NCI-H1417 (cell line): ENCODE measurements around the gene TCEANC2.
A peak's percentile ranks its signal among the peaks of the same experiment; 100 is the strongest.
"Not testable (repeated sequence)": the region's sequence is repeated elsewhere in the genome, so short reads cannot be mapped to it uniquely, and the experiment has no call there.

ENCODE experiments used
- DNase-seq, 3 experiments: peaks; one replicate each; lab custom pipeline; 2025; lab: John Stamatoyannopoulos, UW

Gene TCEANC2

DNA sequence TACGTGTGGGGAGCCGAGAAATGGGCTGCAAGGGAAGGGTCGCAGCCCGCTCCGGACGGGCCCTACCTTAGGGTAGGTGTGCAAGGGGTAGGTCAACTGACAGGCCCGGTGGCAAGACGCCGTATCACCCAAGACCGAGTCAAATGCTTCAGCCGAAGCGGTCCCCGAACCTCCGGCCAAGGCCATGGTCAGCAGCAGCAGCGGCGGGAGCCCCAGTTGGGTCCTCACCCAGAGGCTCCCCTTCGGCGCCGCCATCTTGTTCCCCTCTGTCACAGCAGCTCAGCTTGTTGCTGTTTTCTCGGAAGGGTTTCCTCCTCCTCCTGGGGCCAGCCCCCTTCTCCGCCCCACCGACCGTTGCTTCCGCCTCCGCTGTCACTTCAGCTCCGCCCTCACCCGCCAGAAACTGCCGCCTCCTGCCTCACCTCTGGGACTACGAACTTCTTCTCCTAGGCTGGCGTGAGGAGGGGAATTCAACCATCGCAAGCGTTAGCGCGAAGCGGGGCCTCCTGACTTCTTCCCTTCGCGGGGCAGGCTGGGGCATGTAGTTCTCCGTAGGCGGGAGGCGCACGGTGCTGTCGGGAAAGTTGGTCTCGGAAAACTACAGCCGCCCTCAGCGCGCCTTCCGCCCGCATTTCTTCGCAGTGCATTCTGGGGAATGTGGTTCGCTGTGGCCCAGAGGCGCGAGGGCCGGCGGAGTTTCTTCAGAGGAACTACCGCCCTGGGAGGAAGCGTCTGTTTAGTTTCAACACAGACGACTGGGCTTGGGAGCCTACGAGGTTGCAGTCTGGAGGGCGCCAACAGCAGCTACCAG lies at the start of gene TCEANC2, which contains the start of gene TMEM59:
Gene TCEANC2, plus strand, starts transcription at position 675 of the 811 bp plus-strand sequence. CDS start 815 bp downstream, outside the sequence.
Gene TMEM59, minus strand, starts transcription at position 271 of the 811 bp plus-strand sequence. Its CDS starts 16 bp downstream, at position 255.
- DNase-seq, result peak; percentile 97 to 99 (median 98)

DNA sequence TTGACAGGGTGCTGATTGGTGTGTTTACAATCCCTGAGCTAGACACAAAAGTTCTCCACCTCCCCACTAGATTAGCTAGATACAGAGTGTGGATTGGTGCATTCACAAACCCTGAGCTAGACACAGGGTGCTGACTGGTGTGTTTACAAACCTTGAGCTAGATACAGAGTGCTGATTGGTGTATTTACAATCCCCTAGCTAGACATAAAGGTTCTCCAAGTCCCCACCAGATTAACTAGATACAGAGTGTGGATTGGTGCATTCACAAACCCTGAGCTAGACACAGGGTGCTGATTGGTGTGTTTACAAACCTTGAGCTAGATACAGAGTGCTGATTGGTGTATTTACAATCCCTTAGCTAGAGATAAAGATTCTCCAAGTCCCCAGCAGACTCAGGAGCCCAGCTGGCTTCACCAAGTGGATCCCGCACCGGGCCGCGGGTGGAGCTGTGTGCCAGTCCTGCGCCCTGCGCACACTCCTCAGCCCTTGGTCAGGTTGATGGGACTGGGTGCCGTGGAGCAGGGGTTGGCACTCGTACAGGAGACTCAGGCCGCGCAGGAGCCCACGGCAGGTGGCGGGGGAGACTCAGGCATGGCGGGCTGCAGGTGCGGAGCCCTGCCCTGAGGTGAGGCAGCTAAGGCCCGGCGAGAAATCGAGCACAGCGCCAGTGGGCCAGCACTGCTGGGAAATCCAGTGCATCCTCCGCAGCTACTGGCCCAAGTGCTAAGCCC lies 49.5 kb upstream of the TCEANC2 start:
- not testable (repeated sequence) for DNase-seq

DNA sequence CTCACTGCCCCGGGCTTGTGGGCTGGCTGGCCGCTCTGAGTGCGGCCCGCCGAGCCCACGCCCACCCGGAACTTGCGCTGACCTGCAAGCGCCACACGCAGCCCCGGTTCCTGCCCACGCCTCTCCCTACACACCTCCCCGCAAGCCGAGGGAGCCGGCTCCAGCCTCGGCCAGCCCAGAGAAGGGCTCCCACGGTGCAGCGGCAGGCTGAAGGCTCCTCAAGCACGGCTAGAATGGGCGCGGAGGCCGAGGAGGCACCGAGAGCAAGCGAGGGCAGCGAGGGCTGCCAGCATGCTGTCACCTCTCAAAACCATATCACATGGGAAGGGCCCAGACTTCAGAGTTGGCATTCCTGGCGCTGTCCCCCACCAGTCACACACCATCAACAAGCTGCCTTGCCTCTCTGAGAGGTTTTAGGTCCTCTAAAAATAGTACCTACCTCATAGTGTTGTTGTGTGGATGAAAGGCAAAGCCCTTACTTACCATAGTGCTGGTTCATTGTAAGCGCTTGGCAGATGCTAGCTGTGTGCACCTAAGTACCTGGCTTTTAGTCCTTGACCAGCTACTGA lies 48.8 kb upstream of the TCEANC2 start:
- no peak for DNase-seq

DNA sequence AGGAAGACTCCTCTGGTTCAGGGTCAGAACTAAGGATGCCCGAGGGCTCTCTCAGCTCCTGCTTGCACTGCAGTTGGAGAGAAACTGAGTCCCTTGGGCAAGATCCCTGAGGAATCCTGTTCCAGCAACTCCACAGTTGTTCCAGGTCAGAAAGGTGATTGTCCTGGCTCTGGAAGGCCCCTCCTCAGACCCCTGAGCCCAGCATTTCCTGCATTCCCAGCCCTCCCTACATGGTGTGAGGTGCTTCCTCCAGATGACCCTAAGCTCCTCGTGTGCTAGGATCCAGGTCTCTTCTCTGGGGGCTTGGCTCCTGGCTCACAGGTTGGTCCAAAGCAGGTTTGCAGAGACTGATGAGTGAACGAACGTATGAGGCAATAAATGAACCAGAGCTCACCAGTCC lies 46.9 kb upstream of the TCEANC2 start:
- DNase-seq, result no peak

DNA sequence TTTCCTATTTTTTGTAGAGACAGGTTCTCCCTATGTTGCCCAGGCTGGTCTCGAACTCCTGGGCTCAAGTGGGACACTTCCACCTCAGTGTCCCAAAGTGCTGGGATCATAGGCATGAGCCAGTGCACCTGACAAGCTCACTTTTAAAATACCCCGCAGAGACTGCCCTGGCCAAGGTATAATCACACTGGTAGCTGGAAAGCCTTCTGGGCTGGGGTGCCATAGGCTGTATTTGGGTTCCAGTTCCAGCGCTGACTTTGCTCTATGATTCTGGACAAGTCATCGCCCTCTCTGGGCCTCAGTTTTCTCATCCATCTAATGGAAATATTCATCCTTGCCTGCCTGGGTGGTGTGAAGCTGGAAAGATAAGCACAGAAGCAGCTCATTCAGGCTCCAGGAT lies 45.8 kb upstream of the TCEANC2 start:
- DNase-seq, result no peak

DNA sequence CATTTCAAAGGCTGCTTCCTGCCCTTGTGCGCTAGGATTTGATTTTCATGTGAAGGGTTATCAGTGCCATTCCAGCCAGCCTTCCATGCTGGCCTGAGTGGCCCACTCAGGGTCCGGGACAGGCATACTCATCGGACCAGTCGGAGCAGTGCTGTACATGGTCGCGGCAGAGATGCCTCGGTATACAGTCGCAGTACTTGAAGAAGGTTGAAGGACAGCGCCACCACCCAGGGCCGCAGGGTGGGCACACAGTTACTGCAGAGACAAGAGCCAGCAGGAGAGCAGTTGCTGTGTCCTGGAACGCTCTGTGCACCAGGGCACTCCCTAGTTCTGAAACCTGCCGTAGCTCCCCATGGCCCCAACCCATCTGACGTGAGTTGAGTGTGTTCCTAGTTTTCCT lies 44.5 kb upstream of the TCEANC2 start:
- DNase-seq, result no peak

DNA sequence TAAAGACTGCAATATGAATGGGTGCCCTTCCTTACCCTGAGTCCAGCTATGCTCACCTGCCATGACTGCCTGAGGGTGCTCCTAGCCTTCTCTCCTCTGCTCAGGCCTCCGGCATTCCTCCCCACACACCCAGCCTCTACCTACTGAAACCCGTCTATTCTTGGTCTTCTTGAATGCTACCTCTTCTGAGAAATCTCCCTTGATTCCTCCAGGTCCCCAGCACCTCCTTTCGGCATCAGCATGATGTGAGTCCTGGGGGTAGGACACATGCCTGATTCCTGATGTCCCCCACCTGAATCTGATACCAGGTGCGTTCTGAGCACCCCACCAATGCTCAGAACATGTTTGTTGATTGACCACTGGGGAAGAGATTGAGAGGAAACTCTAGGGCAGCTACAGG lies 44.0 kb upstream of the TCEANC2 start:
- no peak for DNase-seq

DNA sequence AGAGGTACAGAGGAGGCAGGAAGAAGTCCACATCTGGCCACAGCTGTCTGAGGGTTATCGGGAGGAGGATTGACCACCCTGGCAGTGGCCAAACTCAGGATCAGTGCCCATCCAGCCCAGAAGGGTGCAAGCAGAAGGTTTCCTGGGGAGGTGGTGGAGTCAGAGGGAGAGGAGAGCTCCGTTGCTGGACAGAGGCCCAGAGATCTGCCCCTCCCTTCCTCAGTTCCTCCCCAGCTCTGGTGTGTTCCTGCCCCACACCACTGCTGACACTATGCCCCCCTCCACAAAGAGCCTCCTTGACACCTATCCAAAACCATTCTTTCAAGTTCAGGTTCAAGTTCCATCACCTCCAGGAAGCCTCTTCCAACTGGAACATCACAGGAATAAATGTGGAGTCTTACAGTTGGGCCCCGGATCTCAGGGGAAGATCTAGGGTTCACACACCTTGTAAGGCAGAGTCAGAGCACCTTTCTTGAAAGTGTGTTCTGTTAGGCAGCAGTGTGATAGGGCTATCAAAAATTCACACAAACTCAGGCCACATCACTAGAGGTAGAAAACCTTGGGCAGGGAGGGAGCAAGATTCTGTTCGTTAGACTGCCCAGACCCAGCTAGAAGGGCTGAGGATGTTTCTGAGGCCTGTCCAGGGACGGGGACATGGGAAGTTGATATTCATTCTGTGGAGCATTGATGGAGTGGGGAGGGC lies 42.8 kb upstream of the TCEANC2 start:
- DNase-seq, result no peak

DNA sequence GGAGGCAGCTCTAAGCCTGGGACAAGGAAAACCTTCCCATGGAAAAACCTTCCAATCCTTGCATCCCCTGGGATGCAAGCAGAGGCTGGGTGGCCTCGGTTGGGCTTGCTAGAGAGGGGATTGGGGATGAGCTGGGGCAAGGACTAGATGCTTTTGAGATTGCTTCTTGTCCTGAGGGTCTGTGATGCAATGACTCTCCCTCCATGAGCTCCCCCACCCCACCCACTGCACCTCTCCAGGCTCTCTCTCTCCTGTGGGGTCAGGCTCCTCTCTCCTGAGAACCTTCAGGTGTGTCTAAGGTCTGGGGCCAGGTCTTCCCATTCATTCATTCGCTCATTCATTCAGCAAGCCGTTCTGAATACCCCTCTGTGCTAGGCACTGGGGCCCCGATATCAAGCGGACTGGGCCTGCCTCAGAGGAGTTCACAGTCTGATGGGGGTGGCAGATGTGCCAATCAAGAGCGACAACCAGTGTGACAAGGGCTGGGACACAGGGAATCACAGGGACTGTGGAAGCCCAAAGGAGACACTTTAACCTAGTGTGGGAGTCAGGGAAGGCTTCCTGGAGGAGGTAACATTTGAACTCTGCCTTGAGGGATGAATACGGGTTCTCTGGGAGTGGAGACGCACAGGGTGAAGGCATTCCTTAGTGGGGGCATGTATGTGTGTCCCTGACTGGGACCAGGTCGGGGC lies 41.9 kb upstream of the TCEANC2 start:
- DNase-seq, result no peak

DNA sequence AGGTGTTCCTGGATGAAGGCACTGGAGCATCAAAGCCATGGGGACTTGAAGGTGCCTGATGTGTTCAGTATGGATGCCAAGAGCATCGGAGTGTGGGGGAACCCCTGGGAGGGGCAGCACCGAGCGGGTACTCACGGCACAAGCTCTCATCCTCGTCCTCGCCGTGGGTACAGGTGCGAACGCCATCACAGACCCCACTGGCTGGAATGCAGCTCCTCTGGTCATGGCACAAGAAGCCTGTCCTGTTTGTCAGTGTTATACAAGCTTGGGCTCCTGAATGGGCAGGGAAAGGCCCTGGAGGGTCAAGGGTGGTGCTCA lies 41.4 kb upstream of the TCEANC2 start:
- DNase-seq, result no peak

DNA sequence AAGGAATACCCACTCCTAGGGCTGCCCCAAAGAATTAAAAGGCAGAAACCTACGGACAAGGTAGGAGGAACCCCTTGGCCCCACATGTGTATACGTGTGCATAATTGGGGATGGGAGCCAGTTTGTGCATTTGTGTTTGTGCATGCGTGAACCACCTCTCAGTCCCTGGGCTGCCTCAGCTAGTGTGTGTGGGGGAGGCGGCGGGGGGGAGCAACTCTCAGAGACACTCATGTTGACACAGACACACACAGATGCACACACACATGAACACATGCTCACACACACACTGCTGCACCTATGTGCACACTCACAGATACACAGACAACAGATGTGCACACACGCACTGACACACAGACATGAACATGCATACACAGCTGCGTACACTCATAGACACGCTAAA lies 40.5 kb upstream of the TCEANC2 start:
- DNase-seq, result no peak

DNA sequence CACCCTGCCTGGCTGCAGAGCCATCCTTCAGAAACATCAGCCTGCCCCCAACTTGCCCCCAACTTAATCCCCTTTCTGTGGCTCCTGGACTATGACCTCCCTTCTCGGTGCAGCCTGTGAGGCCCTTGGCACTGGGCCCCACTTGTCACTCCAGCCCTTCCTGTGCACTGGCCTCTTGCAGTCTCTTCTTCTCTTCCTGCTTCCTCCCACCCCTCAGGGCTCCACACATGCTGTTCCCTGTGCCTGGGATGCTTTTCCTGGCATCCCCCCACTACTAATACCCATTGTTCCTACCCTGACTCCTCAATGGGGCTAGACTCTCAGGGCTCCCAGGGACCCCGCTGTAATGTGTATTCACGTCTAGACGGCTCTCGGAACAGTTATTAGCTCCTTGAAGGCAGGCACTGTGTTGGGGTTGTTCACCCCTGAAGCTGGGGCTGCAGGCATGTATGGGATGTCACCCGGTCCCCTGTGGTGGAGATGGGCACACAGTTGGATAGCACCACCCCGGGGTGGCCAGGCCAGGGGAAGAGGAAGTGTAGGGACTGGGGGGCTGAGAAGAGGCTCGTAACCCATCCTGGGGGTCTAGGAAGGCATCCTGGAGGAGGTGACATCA lies 39.9 kb upstream of the TCEANC2 start:
- DNase-seq, result no peak

DNA sequence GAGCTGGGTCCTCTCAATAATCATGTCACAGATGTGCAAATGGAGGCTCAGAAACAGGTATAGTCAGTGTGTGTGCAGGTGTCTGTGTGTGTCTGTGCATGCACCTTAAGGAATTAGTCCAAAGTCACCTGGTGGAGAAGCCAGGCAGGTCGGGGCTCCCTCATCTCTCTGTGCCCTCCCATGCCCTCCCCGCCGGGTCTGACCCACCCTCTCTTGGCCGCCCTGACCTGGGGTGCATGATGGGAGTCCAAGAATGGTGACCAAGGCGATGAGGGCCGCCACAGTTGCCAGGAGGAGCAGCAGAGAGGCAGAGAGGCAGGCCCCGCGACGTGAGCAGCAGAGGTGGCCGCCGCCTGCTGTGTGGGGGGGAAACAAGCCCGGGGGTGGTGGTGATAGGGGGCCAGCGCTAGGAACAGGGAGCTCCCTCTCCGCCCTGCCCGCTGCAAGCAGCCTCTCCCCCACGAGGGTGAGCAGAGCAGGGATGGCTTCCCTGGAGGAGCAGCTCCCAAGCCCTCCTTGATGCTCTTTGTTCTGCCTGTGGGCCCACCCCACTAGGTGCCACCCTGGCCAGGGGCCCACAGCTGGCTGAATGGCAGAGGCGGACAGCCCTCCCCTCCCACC lies 39.3 kb upstream of the TCEANC2 start:
- peak in 1 of 3 experiments; percentile 26 for DNase-seq

DNA sequence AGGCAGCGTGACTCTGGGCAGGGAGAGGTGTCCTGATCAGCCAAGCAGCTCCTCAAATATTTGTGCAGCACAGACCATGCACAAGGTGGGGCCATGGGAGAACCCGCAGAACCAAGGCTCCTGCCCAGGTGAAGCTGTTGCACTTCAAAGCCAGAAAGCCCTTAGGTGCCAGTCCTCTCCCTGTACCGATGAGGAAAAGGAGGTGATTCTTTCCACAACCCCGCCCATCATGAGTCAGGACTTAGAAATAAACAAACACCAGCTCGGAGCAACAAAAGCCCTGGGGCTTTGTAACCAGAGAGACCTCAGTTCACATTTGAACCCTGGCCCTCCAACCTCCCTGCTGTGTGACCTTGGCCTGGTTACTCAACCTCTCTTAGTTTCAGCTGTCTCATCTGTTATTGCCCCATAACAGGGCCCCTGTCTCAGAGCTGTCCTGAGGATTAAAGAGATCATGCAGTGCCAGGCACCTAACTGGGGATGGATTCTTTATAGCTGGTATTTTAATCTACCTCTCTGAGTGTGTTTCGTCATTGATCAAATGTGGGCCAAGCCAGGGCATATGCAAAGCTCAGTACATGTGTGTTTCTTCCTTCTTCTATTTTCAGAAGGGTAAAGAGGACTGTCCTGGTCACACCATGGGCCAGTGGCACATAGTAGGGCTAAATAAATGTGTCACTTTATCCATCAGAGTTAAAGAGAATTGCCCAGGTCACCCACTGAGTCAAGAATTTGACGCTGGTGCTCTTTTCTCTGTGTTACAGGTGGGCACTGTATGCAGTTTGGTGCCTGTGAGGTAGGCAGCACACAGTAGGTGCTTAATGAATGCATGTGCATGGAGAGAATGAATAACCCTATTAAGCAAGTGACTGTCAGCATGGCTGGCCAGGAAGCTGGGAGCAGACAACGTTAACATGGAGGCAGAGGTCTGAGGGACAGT lies 36.8 kb upstream of the TCEANC2 start:
- DNase-seq, result peak in 2 of 3 experiments; percentile 54 to 69

DNA sequence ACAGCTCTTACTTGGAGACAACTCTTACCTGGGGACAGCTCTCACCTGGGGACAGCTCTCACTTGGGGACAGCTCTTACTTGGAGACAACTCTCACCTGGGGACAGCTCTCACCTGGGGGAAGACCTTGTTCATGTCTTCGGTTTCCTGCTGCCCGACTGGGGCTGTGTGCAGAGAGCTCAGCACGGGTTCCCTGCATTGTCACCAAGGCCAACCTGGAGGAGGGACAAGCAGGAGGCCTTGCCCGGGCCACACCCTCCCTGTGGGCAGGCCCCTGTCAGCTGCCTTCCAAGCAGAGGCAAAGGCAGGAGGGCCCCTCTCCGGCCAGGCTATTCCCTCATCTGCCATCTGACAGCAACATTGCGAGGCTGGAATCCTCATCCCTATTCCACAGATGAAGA lies 35.4 kb upstream of the TCEANC2 start, which contains the start of gene LDLRAD1:
Gene LDLRAD1, minus strand, starts transcription at position 208 of the 400 bp plus-strand sequence. Its CDS starts 74 bp downstream, at position 134.
- DNase-seq, result no peak

DNA sequence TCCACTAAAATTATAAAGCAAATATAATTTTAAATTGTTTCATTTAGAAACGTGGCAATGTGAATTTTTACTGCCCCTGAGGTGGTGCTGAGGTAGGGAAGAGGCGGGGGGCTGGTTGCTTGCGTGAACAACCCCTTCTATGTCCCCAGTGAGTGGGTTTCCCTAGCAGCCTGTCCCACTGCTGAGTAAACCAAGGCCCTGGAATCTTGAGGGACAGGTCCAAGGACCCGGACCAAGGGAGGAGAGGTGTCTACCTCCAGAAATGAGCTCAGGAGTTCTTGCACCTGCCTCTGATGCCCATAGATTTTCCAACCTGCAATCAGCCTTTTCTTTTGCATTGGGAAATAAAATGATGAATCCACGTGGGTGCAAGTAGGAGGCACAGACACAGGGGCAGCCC lies 34.8 kb upstream of the TCEANC2 start:
- DNase-seq, result no peak

DNA sequence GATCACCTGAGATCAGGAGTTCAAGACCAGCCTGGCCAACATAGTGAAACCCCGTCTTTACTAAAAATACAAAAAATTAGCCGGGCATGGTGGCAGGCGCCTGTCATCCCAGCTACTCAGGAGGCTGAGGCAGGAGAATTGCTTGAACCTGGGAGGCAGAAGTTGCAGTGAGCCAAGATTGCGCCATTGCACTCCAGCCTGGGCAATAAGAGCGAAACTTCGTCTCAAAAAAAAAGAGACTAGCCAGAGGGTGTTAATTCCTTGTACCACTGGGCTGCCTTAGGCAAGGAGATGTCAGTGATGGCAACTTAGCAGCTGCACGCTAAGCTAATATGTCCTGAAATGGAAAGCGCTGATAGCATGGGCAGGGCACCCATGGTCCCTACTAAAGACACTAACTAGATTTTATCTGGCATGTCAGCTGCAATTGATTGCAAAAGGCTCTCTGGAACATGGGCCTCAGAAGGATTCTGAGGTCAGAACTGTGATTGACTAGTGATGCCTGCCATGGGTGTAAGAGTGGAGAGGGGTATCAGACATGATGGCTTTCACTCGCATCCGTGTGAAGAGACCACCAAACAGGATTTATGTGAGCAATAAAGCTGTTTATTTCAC lies 33.7 kb upstream of the TCEANC2 start:
- DNase-seq, result not testable (repeated sequence)

DNA sequence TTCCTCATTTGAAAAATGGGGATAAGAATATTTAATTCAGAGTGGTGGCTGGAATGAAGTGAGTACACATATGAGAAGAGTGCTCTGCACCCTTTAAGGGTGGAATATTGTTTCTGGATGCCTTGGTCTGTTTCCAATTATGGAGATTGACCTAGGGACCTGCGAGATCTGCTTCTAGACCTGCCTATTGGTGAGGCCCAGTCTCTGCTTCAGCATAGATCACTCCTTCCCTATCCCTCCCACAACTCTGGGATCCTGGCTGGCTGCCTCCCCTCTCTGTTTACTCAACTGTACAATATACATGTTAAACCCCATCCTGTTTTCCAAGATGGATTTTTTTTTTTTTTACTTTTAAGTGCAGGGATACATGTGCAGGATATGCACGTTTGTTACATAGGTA lies 29.1 kb upstream of the TCEANC2 start:
- no peak for DNase-seq

DNA sequence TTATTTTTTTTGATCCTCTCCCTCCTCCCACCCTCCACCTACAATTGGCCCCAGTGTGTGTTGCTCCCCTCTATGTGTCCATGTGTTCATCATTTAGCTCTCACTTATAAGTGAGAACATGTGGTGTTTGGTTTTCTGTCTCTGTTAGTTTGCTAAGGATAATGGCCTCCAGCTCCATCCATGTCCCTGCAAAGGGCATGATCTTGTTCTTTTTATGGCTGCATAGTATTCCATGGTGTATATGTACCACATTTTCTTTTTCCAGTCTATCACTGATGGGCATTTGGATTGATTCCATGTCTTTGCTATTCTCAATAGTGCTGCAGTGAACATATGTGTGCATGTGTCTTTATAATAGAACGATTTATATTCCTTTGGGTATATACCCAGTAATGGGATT lies 28.6 kb upstream of the TCEANC2 start:
- DNase-seq, result not testable (repeated sequence)
